HG02763 (cell line): ENCODE measurements around the gene CLIC4.
A peak's percentile ranks its signal among the peaks of the same experiment; 100 is the strongest.
"Not testable (repeated sequence)": the region's sequence is repeated elsewhere in the genome, so short reads cannot be mapped to it uniquely, and the experiment has no call there.

ENCODE experiments used
- ATAC-seq: cut with Tn5 transposase; IDR thresholded peaks from one replicate; pipeline ENCODE4 v1.9.1; 2021; ENCODE audit warnings: mild to moderate bottlenecking, moderate library complexity; ENCODE audit not compliant: unreplicated experiment

Gene CLIC4

GRCh38 chr1:24744911-24745710 lies at the start of gene CLIC4:
Gene CLIC4, plus strand, starts transcription at chr1:24745447. Its CDS starts 107 bp downstream, at chr1:24745554.
- peak; percentile 65 for ATAC-seq

GRCh38 chr1:24696041-24696755 lies 49.0 kb upstream of the CLIC4 start:
- ATAC-seq: no peak

- no peak for ATAC-seq
These were observed 48.4 kb upstream of the CLIC4 start for GRCh38 chr1:24696756-24697330.

- ATAC-seq: not testable (repeated sequence)
These were observed 47.7 kb upstream of the CLIC4 start for GRCh38 chr1:24697453-24698001.

GRCh38 chr1:24698326-24698725 lies 46.9 kb upstream of the CLIC4 start:
- ATAC-seq: not testable (repeated sequence)

GRCh38 chr1:24699628-24700027 lies 45.6 kb upstream of the CLIC4 start:
- no peak for ATAC-seq

- ATAC-seq: no peak
These were observed 42.5 kb upstream of the CLIC4 start for GRCh38 chr1:24702511-24703293.

GRCh38 chr1:24704411-24705259 lies 40.6 kb upstream of the CLIC4 start:
- no peak for ATAC-seq

- ATAC-seq: no peak
These were observed 39.8 kb upstream of the CLIC4 start for GRCh38 chr1:24705260-24706073.

- not testable (repeated sequence) for ATAC-seq
These were observed 39.2 kb upstream of the CLIC4 start for GRCh38 chr1:24706074-24706389.

GRCh38 chr1:24707687-24708086 lies 37.6 kb upstream of the CLIC4 start:
- ATAC-seq: no peak

GRCh38 chr1:24708938-24709337 lies 36.3 kb upstream of the CLIC4 start:
- ATAC-seq: no peak

- ATAC-seq: no peak
These were observed 35.3 kb upstream of the CLIC4 start for GRCh38 chr1:24709791-24710441.

GRCh38 chr1:24711329-24711728 lies 33.9 kb upstream of the CLIC4 start:
- no peak for ATAC-seq

- no peak for ATAC-seq
These were observed 32.1 kb upstream of the CLIC4 start for GRCh38 chr1:24713176-24713575.

GRCh38 chr1:24713736-24714135 lies 31.5 kb upstream of the CLIC4 start:
- no peak for ATAC-seq

GRCh38 chr1:24714859-24715520 lies 30.3 kb upstream of the CLIC4 start:
- ATAC-seq: no peak

- no peak for ATAC-seq
These were observed 29.6 kb upstream of the CLIC4 start for GRCh38 chr1:24715658-24716057.
